Measurements from ENCODE around the gene AGBL4.

Gene AGBL4

GRCh38 chr1:48498096-48498791, 1525.5 kb downstream of the AGBL4 start:
- DNase-seq, result peak; percentile 65
- in situ Hi-C loops (cut with HindIII; ENCODE audit: low pct_ligation_motif_present, low pct_unique_long_range_greater_than_20kb, low sequenced_read_pairs), result no loop called here

DNA sequence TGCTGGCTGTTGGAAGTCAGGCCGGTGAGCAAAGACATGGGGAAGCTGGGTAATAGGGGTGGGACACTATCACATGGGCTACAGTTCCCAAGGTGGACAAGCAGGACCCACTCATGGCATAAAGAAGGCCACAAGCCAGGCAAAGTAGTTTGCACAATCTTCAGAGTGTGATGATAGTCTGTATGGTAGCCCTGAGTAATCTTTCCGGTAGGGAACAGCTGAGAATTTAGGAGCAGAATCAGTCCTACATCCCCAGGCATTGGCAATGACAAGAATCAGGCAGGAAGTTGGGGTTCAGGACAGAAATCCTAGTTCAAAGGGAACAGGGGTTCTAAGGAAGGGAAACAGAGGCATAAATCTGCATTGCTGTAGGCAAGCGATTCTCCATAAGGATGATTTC, 1527.8 kb downstream of the AGBL4 start:
- no peak for DNase-seq
- in situ Hi-C loops (cut with HindIII; ENCODE audit: low pct_ligation_motif_present, low pct_unique_long_range_greater_than_20kb, low sequenced_read_pairs), result no loop called here

DNA sequence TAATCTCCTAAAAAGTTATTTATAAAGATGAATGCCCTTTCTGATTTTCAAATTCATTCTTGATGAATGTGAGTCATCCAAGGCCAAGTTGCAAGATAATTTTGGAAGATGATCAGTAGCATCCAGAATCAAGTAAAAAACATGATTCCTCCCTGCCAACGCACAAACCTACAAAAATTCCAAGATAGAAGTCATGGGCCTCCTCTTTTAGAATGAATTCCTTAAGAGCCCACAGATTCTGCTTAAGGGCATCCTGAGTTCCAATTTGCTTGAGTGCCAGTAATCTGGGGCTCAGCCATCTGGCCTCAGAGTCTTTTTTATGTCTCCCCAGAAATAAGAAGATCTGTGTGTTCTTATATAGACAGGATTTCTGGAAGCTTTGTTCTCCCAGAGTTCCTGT, 1528.6 kb downstream of the AGBL4 start:
- DNase-seq, result no peak
- in situ Hi-C loops (cut with HindIII; ENCODE audit: low pct_ligation_motif_present, low pct_unique_long_range_greater_than_20kb, low sequenced_read_pairs), result no loop called here

GRCh38 chr1:48493970-48494769, 1529.6 kb downstream of the AGBL4 start:
- in situ Hi-C loops (cut with HindIII; ENCODE audit: low pct_ligation_motif_present, low pct_unique_long_range_greater_than_20kb, low sequenced_read_pairs), result no loop called here
- no peak for DNase-seq

DNA sequence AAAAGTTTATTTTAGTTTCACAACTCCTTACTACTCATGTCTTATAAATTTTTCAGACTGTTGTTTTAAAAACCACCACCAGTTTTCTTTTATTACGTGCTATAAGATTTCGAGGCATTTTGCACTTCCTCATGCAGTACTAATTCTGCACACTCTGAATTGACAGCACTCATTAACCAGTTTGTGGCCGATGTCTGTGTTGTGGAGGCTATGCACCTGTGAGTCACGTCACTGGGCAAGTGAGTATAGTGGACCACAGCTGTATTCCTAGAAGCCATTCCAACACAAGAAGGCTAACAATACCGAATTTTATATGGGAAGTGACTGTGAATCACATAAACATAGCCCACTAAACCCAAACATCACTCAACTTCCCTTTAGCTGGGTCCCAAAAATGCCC, 1530.7 kb downstream of the AGBL4 start:
- in situ Hi-C loops (cut with HindIII; ENCODE audit: low pct_ligation_motif_present, low pct_unique_long_range_greater_than_20kb, low sequenced_read_pairs), result no loop called here
- DNase-seq, result no peak

DNA sequence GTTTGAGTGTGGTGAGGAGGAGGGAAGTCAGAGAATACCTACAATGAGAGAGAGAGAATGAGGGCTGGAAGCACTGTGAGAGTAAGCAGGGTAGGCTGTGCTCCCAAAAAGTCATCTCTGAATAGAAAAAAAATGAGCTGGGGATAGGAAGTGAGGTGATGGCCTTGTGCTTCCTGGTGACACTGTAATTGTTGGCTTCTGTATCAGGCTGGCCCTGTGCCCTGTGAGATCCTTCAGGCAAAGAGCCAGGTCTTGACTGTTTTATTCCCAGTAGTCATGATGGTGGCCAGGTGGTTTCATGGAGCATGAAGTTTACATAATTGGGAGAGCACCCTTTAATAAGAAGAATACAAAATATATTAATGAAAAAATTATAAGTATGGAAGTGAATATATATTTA, 1531.4 kb downstream of the AGBL4 start:
- in situ Hi-C loops (cut with HindIII; ENCODE audit: low pct_ligation_motif_present, low pct_unique_long_range_greater_than_20kb, low sequenced_read_pairs), result no loop called here
- no peak for DNase-seq

DNA sequence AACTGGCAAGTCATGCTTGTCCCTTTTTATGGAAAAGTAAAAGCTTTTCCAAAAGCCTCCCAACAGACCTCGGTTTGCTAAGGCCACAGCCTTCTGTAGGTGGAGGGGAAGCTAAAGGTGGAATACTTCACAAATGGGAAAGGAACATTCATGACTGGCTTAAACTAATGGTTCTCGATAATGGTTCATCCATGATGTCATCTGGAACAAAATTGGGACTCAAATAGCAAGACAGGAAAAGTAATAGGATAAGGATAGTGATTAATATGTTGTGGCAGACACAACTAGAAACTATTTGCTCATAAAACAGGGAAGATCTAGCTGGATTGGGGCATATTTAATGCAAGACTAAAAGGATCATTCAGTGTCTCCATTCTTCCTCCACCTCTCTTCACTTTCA, 1535.0 kb downstream of the AGBL4 start:
- DNase-seq, result no peak
- in situ Hi-C loops (cut with HindIII; ENCODE audit: low pct_ligation_motif_present, low pct_unique_long_range_greater_than_20kb, low sequenced_read_pairs), result no loop called here
